CD4-positive, alpha-beta memory T cell (primary cell): ENCODE data around the gene KLF3. TPM values are rescaled to one million over a fixed set of nuclear protein-coding genes. Genes with fewer than 3 reads are reported as not detected.

Experiments
- CTCF ChIA-PET: fragments of 350-600 bp; sonication (Branson Sonifier 250); formaldehyde crosslinking; loops from one replicate; lab custom pipeline; 2021; ENCODE audit warnings: inconsistent platforms; ENCODE audit not compliant: partially characterized antibody; lab: Charles Lee
- POLR2A ChIA-PET: fragments of 350-600 bp; sonication (Branson Sonifier 250); formaldehyde crosslinking; loops from one replicate; lab custom pipeline; 2021; ENCODE audit not compliant: partially characterized antibody; lab: Charles Lee
- DNase-seq, 5 donors: peaks; one replicate each; pipeline versions ENCODE4 v3.0.0 to v3.0.0-alpha.2; 2020 to 2022; ENCODE audit warnings: mixed read lengths in 1 of 5
- H3K27ac ChIP-seq: one replicate; pipeline ENCODE4 v1.7.0; 2013; ENCODE audit warnings: low read depth, low read length
- H3K27me3 ChIP-seq: 2 replicates; pipeline ENCODE4 v1.7.0; 2013; ENCODE audit warnings: mild to moderate bottlenecking, low read length, moderate library complexity; ENCODE audit not compliant: insufficient read depth
- H3K36me3 ChIP-seq: 2 replicates; pipeline ENCODE4 v1.7.0; 2013; ENCODE audit warnings: mild to moderate bottlenecking, low read length, moderate library complexity; ENCODE audit not compliant: insufficient read depth
- H3K4me1 ChIP-seq: 2 replicates; pipeline ENCODE4 v1.7.0; 2013; ENCODE audit warnings: mild to moderate bottlenecking, low read length, moderate library complexity; ENCODE audit not compliant: insufficient read depth
- H3K4me3 ChIP-seq, 2 donors: one replicate each; pipeline ENCODE4 v1.7.0; 2013; ENCODE audit warnings: low read length in 2 of 2, mild to moderate bottlenecking in 1 of 2
- H3K9me3 ChIP-seq, 2 donors: one replicate each; pipeline ENCODE4 v1.7.0; 2013; ENCODE audit warnings: low read length in 2 of 2, control low read depth in 1 of 2; ENCODE audit not compliant: control insufficient read depth in 1 of 2
- H3K27ac Mint-ChIP-seq, 7 donors: one replicate each; pipeline ENCODE4 v1.8.0; 2020 to 2021; ENCODE audit warnings: mixed read lengths in 7 of 7, mild to moderate bottlenecking in 6 of 7, inconsistent platforms in 3 of 7, moderate library complexity in 3 of 7
- H3K27me3 Mint-ChIP-seq, 2 donors: one replicate each; pipeline ENCODE4 v1.8.0; 2020 to 2021; ENCODE audit warnings: mixed read lengths in 2 of 2
- H3K36me3 Mint-ChIP-seq, 2 donors: one replicate each; pipeline ENCODE4 v1.8.0; 2020 to 2021; ENCODE audit warnings: mixed read lengths in 2 of 2, inconsistent platforms in 1 of 2, mild to moderate bottlenecking in 1 of 2
- H3K4me1 Mint-ChIP-seq, 4 donors: one replicate each; pipeline ENCODE4 v1.8.0; 2020 to 2021; ENCODE audit warnings: mixed read lengths in 4 of 4, mild to moderate bottlenecking in 1 of 4
- H3K4me3 Mint-ChIP-seq, 8 donors: one replicate each; pipeline ENCODE4 v1.8.0; 2020 to 2021; ENCODE audit warnings: mixed read lengths in 8 of 8, mild to moderate bottlenecking in 7 of 8, moderate library complexity in 6 of 8, inconsistent platforms in 3 of 8
- H3K9me3 Mint-ChIP-seq, 8 donors: one replicate each; pipeline ENCODE4 v1.8.0; 2020 to 2021; ENCODE audit warnings: mixed read lengths in 8 of 8, mild to moderate bottlenecking in 5 of 8, inconsistent platforms in 3 of 8, moderate library complexity in 1 of 8
- intact Hi-C: fragments of 100-400 bp; cut with micrococcal nuclease; formaldehyde crosslinking; loops from one replicate; pipeline ENCODE4 v1.15.1; 2023
- polyA plus RNA-seq, 2 donors: library from polyadenylated mRNA; unstranded; fragments of 300-500 nt; fragmentation: Illumina TruSeq; gene quantifications; one replicate each; pipeline ENCODE4 v1.2.3, GENCODE V29; 2021
- total RNA-seq, 2 experiments: library from RNA; stranded (reverse); gene quantifications; one replicate each; pipeline ENCODE4 v1.2.3, GENCODE V29; 2021

Gene KLF3
- total and polyA plus RNA-seq, 4 experiments from 2014 or later, result 72.4 to 122 (median 101) TPM

- POLR2A ChIA-PET, result no interaction called here
These were observed 71.9 kb downstream of the KLF3 start for GRCh38 chr4:38735870-38736269.

GRCh38 chr4:38738940-38739803 lies 75.2 kb downstream of the KLF3 start:
- Histone ChIP-seq H3K4me1 (no peaks in the 10 kb centered on the region), H3K36me3 (no peaks in the 10 kb centered on the region), H3K4me3 (no peak overlapping the region), H3K9me3 (no peaks in the 10 kb centered on the region), H3K27ac (no peak overlapping the region), H3K27me3 (no peaks in the 10 kb centered on the region)
- intact Hi-C loops, result no loop called here
- Mint-ChIP-seq H3K36me3 (no peaks in the 10 kb centered on the region), H3K9me3 (peaks cover 0 to 4% (median 0%) of the 10 kb centered on the region in 8 donors), H3K27me3 (peaks cover 3 to 8% of the 10 kb centered on the region in 2 donors), H3K27ac (no peak overlapping the region), H3K4me3 (no peak overlapping the region), H3K4me1 (peaks cover 0 to 5% (median 3%) of the 10 kb centered on the region in 4 donors)
- DNase-seq, result no peak
- ChIA-PET CTCF (interaction anchor here (0.9 to 3.1 kb wide), 2 partner anchors 8 to 20 kb away, joined by 3 to 12 read pairs; no protein-coding TSS in a partner anchor), POLR2A (no interaction called here)

More at GRCh38 chr4:38735870-38736269, 71.9 kb downstream of the KLF3 start:
- H3K4me1 Mint-ChIP-seq, result peaks cover 3 to 11% (median 6%) of the 10 kb centered on the region in 4 donors
- H3K36me3 Mint-ChIP-seq, result no peaks in the 10 kb centered on the region
- intact Hi-C loops, result no loop called here
- H3K27ac Mint-ChIP-seq, result no peak overlapping the region
- Histone ChIP-seq H3K4me3 (no peak overlapping the region), H3K9me3 (no peaks in the 10 kb centered on the region), H3K36me3 (no peaks in the 10 kb centered on the region), H3K4me1 (peaks cover 1% of the 10 kb centered on the region), H3K27ac (no peak overlapping the region), H3K27me3 (no peaks in the 10 kb centered on the region)
- CTCF ChIA-PET, result interaction anchor here (0.9 to 3.2 kb wide), 6 partner anchors 17 to 667 kb away, joined by 3 to 15 read pairs (median 6); no protein-coding TSS in a partner anchor
- H3K9me3 Mint-ChIP-seq, result peaks cover 0 to 4% (median 0%) of the 10 kb centered on the region in 8 donors
- peak overlapping the region in 1 of 8 donors; percentile 20 for H3K4me3 Mint-ChIP-seq
- DNase-seq, result no peak
- peaks cover 2 to 3% of the 10 kb centered on the region in 2 donors for H3K27me3 Mint-ChIP-seq

- Mint-ChIP-seq H3K27me3 (peaks cover 3 to 8% of the 10 kb centered on the region in 2 donors), H3K4me3 (no peak overlapping the region), H3K36me3 (no peaks in the 10 kb centered on the region), H3K9me3 (peaks cover 0 to 4% (median 0%) of the 10 kb centered on the region in 8 donors), H3K4me1 (peaks cover 0 to 5% (median 3%) of the 10 kb centered on the region in 4 donors), H3K27ac (no peak overlapping the region)
- no peaks in the 10 kb centered on the region for H3K27me3 ChIP-seq
- H3K9me3 ChIP-seq, result no peaks in the 10 kb centered on the region
- no peaks in the 10 kb centered on the region for H3K36me3 ChIP-seq
- CTCF ChIA-PET, result interaction anchor here (0.9 to 3.1 kb wide), 6 partner anchors 10 to 561 kb away, joined by 3 to 12 read pairs (median 5); partner anchors contain the start of gene TLR10
- intact Hi-C loops, result no loop called here
- H3K4me3 ChIP-seq, result no peak overlapping the region
- POLR2A ChIA-PET, result no interaction called here
- DNase-seq, result no peak
- H3K27ac ChIP-seq, result no peak overlapping the region
- H3K4me1 ChIP-seq, result no peaks in the 10 kb centered on the region
These were observed 76.3 kb downstream of the KLF3 start for GRCh38 chr4:38740303-38740702.

- peaks cover 0 to 6% of the 10 kb centered on the region in 2 donors for H3K9me3 ChIP-seq
- peaks cover 0 to 5% (median 3%) of the 10 kb centered on the region in 4 donors for H3K4me1 Mint-ChIP-seq
- peaks cover 2 to 23% (median 16%) of the 10 kb centered on the region in 8 donors for H3K9me3 Mint-ChIP-seq
- no peak overlapping the region for H3K27ac Mint-ChIP-seq
- H3K4me3 Mint-ChIP-seq, result no peak overlapping the region
- no peaks in the 10 kb centered on the region for H3K36me3 ChIP-seq
- H3K27ac ChIP-seq, result no peak overlapping the region
- ChIA-PET POLR2A (interaction anchor here (0.6 kb wide), 1 partner anchor 14 kb away, joined by 3 read pairs; no protein-coding TSS in a partner anchor), CTCF (interaction anchor here (1.1 to 1.9 kb wide), 3 partner anchors 13 to 564 kb away, joined by 3 to 4 read pairs (median 4); no protein-coding TSS in a partner anchor)
- DNase-seq, result no peak
- H3K4me1 ChIP-seq, result no peaks in the 10 kb centered on the region
- no peaks in the 10 kb centered on the region for H3K27me3 ChIP-seq
- peaks cover 3 to 10% of the 10 kb centered on the region in 2 donors for H3K36me3 Mint-ChIP-seq
- H3K4me3 ChIP-seq, result no peak overlapping the region
- intact Hi-C loops, result no loop called here
- peaks cover 0 to 6% of the 10 kb centered on the region in 2 donors for H3K27me3 Mint-ChIP-seq
These were observed 79.9 kb downstream of the KLF3 start for GRCh38 chr4:38743866-38744265.

- H3K36me3 Mint-ChIP-seq, result peaks cover 3 to 10% of the 10 kb centered on the region in 2 donors
- POLR2A ChIA-PET, result no interaction called here
- no peak for DNase-seq
- H3K4me3 Mint-ChIP-seq, result no peak overlapping the region
- Histone ChIP-seq H3K4me1 (no peaks in the 10 kb centered on the region), H3K27me3 (no peaks in the 10 kb centered on the region), H3K36me3 (no peaks in the 10 kb centered on the region), H3K4me3 (no peak overlapping the region), H3K27ac (no peak overlapping the region), H3K9me3 (peaks cover 0 to 6% of the 10 kb centered on the region in 2 donors)
- CTCF ChIA-PET, result no interaction called here
- intact Hi-C loops, result no loop called here
- peaks cover 0 to 6% of the 10 kb centered on the region in 2 donors for H3K27me3 Mint-ChIP-seq
- H3K9me3 Mint-ChIP-seq, result peaks cover 2 to 24% (median 17%) of the 10 kb centered on the region in 8 donors
- H3K27ac Mint-ChIP-seq, result no peak overlapping the region
- H3K4me1 Mint-ChIP-seq, result peaks cover 0 to 5% (median 3%) of the 10 kb centered on the region in 4 donors
These were observed 81.9 kb downstream of the KLF3 start for GRCh38 chr4:38745881-38746280.

- Mint-ChIP-seq H3K4me3 (no peak overlapping the region), H3K9me3 (peaks cover 2 to 24% (median 17%) of the 10 kb centered on the region in 8 donors), H3K36me3 (peaks cover 3 to 10% of the 10 kb centered on the region in 2 donors), H3K4me1 (peaks cover 4 to 11% (median 7%) of the 10 kb centered on the region in 4 donors), H3K27ac (no peak overlapping the region), H3K27me3 (peaks cover 0 to 2% of the 10 kb centered on the region in 2 donors)
- no peaks in the 10 kb centered on the region for H3K4me1 ChIP-seq
- peaks cover 0 to 6% of the 10 kb centered on the region in 2 donors for H3K9me3 ChIP-seq
- no peak for DNase-seq
- ChIA-PET POLR2A (no interaction called here), CTCF (no interaction called here)
- no peaks in the 10 kb centered on the region for H3K27me3 ChIP-seq
- H3K4me3 ChIP-seq, result no peak overlapping the region
- intact Hi-C loops, result no loop called here
- H3K36me3 ChIP-seq, result no peaks in the 10 kb centered on the region
- no peak overlapping the region for H3K27ac ChIP-seq
These were observed 83.6 kb downstream of the KLF3 start for GRCh38 chr4:38747629-38748028.

GRCh38 chr4:38749336-38749735 lies 85.3 kb downstream of the KLF3 start:
- H3K4me3 ChIP-seq, result no peak overlapping the region
- POLR2A ChIA-PET, result no interaction called here
- no peaks in the 10 kb centered on the region for H3K4me1 ChIP-seq
- Mint-ChIP-seq H3K27me3 (no peaks in the 10 kb centered on the region), H3K4me1 (peaks cover 0 to 7% (median 6%) of the 10 kb centered on the region in 4 donors), H3K9me3 (peaks cover 2 to 24% (median 17%) of the 10 kb centered on the region in 8 donors), H3K4me3 (no peak overlapping the region), H3K27ac (no peak overlapping the region), H3K36me3 (peaks cover 3 to 10% of the 10 kb centered on the region in 2 donors)
- DNase-seq, result no peak
- no peaks in the 10 kb centered on the region for H3K36me3 ChIP-seq
- no peak overlapping the region for H3K27ac ChIP-seq
- CTCF ChIA-PET, result interaction anchor here (0.7 kb wide), 1 partner anchor 10 kb away, joined by 3 read pairs; no protein-coding TSS in a partner anchor
- peaks cover 0 to 6% of the 10 kb centered on the region in 2 donors for H3K9me3 ChIP-seq
- no peaks in the 10 kb centered on the region for H3K27me3 ChIP-seq
- intact Hi-C loops, result no loop called here
